Vagina (tissue), 2 donors: Measurements from ENCODE around the gene DGKB.

Experiments used
- CTCF ChIP-seq, 3 experiments: fragments of 450-650 bp in 2 of 3; fragments of 200-600 bp in 1 of 3; sonication (generic) in 1 of 3; IDR thresholded peaks; one replicate each; pipeline ENCODE4 v1.5.1; 2017 to 2019; ENCODE audit warnings: antibody characterized with exemption in 3 of 3, mild to moderate bottlenecking in 2 of 3, moderate library complexity in 2 of 3
- POLR2A ChIP-seq, 2 donors: fragments of 450-650 bp; IDR thresholded peaks; one replicate each; pipeline ENCODE4 v1.6.1; 2017; ENCODE audit warnings: antibody characterized with exemption in 2 of 2, mild to moderate bottlenecking in 2 of 2, moderate library complexity in 2 of 2

- TF ChIP-seq CTCF (IDR thresholded peaks at IDR 0.05) = no peak
- no peak for TF ChIP-seq POLR2A (IDR thresholded peaks at IDR 0.05)
Observed at GRCh38 chr7:14497390-14497789, 405.2 kb downstream of the DGKB start.
